ENCODE results near the gene PCBP1. TPM values are rescaled to one million over a fixed set of nuclear protein-coding genes. Genes with fewer than 3 reads are reported as not detected.
A peak's percentile ranks its signal among the peaks of the same experiment; 100 is the strongest.

The PCBP1 gene
- polyA plus RNA-seq, 1 donor, result 298 TPM

DNA sequence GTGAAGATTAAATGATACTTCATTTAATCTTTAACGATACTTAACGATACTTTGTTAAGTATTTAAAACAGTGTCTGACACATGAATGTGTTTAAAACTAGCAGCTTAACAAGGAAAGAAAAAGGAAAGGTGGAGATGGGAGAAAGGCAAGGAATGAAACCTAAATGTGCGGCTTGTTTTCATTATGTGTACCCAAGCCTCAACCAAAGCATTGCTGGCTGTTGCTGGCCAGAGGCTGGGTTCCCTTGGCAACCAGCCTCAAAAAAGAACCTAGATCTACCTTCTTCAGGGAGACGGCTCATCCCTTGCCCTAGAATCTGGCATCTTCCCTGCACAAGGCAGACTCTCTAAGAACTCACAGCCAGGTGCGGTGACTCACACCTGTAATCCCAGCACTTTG is 13.8 kb upstream of the PCBP1 start:
- Histone ChIP-seq H3K27me3 (ENCODE audit: control insufficient read depth, insufficient read depth, low read length) (no peaks in the 10 kb centered on the region), H3K36me3 (ENCODE audit: control insufficient read depth, insufficient read depth, low read length) (peaks cover 26% of the 10 kb centered on the region), H3K4me3 (ENCODE audit: low read length) (no peak overlapping the region), H3K9me3 (ENCODE audit: control insufficient read depth, low read depth, low read length) (no peaks in the 10 kb centered on the region), H3K4me1 (ENCODE audit: control insufficient read depth, insufficient read depth, low read length) (peaks cover 20% of the 10 kb centered on the region), H3K27ac (ENCODE audit: low read length) (no peak overlapping the region)
- WGBS (ENCODE audit: insufficient coverage, low lambda C conversion rate), result 100% methylated on average over 2 of the region's 5 CpGs
- no peak for DNase-seq

DNA sequence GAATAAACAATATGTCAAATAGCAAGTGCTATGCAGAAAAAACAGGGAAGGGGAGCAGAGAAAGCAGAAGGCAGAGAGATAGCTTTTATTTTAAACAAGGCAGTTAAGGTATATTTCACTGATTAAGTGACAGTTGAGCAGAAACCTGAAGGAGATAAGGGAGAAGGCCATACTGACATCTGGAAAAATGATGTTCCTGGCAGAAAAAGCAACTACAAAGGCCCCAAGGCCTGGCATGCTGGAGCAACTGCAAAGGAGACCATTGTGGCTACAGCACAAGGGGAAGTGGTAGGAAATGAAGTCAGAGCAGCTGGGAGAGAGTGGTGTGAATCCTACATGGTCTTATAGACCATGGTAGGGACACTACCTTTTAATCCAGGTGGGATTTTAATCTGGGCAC is 8.9 kb upstream of the PCBP1 start:
- peaks cover 42% of the 10 kb centered on the region for H3K36me3 ChIP-seq (ENCODE audit: control insufficient read depth, insufficient read depth, low read length)
- peaks cover 23% of the 10 kb centered on the region for H3K4me1 ChIP-seq (ENCODE audit: control insufficient read depth, insufficient read depth, low read length)
- no peak for DNase-seq
- no peaks in the 10 kb centered on the region for H3K27me3 ChIP-seq (ENCODE audit: control insufficient read depth, insufficient read depth, low read length)
- H3K27ac ChIP-seq (ENCODE audit: low read length), result peak overlapping the region; percentile 9
- H3K9me3 ChIP-seq (ENCODE audit: control insufficient read depth, low read depth, low read length), result no peaks in the 10 kb centered on the region
- no peak overlapping the region for H3K4me3 ChIP-seq (ENCODE audit: low read length)

DNA sequence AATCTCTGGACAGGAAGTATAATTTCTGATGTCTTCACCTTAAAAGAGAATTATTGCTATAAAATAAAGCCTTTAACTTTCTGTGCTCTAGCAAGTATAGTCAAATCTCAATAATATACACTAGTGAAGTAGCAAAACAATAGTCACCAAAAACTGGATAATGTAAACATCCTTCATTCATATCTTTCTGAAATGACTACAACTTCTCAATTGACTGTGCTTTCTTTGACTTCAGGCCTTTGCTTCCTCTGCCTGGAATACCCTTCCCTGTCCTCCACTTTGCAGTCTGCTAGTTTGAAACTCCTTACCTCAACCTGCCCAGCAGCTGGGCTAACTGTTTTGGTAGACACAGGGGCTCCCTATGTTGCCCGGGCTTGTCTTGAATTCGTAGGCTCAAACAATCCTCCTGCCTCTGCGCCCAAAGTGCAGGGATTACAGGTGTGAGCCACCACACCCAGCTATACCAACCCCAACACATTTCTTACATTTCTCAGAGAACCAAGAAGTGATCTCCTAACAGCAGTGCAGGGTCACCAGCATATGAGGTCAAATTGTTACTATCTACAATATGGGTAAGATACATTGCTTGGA is 6.6 kb upstream of the PCBP1 start:
- peak in 1 of 2 donors; percentile 50 for DNase-seq
- H3K4me3 ChIP-seq (ENCODE audit: low read length), result no peak overlapping the region
- H3K9me3 ChIP-seq (ENCODE audit: control insufficient read depth, low read depth, low read length), result no peaks in the 10 kb centered on the region
- peaks cover 46% of the 10 kb centered on the region for H3K4me1 ChIP-seq (ENCODE audit: control insufficient read depth, insufficient read depth, low read length)
- H3K27ac ChIP-seq (ENCODE audit: low read length), result peak overlapping the region; percentile 100
- H3K27me3 ChIP-seq (ENCODE audit: control insufficient read depth, insufficient read depth, low read length), result no peaks in the 10 kb centered on the region
- WGBS (ENCODE audit: insufficient coverage, low lambda C conversion rate), result no CpG with 5 or more reads among the region's 3 CpGs
- H3K36me3 ChIP-seq (ENCODE audit: control insufficient read depth, insufficient read depth, low read length), result peaks cover 33% of the 10 kb centered on the region

- Histone ChIP-seq H3K9me3 (ENCODE audit: control insufficient read depth, low read depth, low read length) (no peaks in the 10 kb centered on the region), H3K27me3 (ENCODE audit: control insufficient read depth, insufficient read depth, low read length) (no peaks in the 10 kb centered on the region), H3K4me1 (ENCODE audit: control insufficient read depth, insufficient read depth, low read length) (peaks cover 51% of the 10 kb centered on the region), H3K4me3 (ENCODE audit: low read length) (no peak overlapping the region), H3K27ac (ENCODE audit: low read length) (peak overlapping the region; percentile 100), H3K36me3 (ENCODE audit: control insufficient read depth, insufficient read depth, low read length) (peaks cover 31% of the 10 kb centered on the region)
- WGBS (ENCODE audit: insufficient coverage, low lambda C conversion rate), result no CpG with 5 or more reads among the region's 5 CpGs
- no peak for DNase-seq
Measured at GRCh38 chr2:70081221-70081620, 6.1 kb upstream of the PCBP1 start.

DNA sequence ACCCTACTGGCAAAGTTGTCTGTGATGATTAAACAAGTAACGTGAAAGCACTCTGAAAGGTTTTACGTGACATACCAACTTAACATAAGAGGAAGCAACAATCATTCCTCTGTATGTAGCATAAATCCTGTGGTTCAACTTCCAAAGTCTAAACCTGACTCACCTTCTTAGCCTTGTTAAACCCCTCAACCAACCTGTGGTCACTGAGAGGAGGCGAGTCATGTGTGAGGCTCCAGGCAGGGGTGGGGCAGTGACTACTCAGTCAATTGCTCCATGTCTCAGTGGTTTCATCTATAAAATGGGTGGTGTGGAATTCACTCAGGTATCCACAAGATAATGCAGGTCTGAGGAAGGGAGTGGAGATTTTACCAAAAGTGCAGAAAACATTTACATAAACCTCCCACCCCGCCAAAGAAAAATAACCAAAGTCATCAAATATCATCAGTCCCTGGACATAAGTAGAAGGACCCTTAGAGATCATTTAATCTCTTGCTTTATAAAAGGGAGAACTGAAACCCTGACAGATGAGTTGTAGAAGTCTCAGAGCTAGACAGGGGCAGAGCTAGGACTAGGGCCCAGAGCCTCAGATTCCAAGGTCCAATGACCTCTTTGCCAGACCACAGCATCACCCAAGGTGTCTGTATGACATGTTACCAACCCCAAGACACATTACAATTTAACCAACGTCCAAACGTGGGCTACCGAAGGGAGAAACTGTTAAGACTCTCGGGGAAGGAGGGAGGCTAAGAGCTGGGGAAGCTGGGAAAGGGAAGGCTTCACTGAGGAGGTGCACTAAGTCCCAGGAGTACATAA is 3.7 kb upstream of the PCBP1 start:
- H3K9me3 ChIP-seq (ENCODE audit: control insufficient read depth, low read depth, low read length), result no peaks in the 10 kb centered on the region
- peaks cover 19% of the 10 kb centered on the region for H3K36me3 ChIP-seq (ENCODE audit: control insufficient read depth, insufficient read depth, low read length)
- no CpG with 5 or more reads among the region's 8 CpGs for WGBS (ENCODE audit: insufficient coverage, low lambda C conversion rate)
- H3K27me3 ChIP-seq (ENCODE audit: control insufficient read depth, insufficient read depth, low read length), result no peaks in the 10 kb centered on the region
- peaks cover 52% of the 10 kb centered on the region for H3K4me1 ChIP-seq (ENCODE audit: control insufficient read depth, insufficient read depth, low read length)
- peak overlapping the region; percentile 100 for H3K27ac ChIP-seq (ENCODE audit: low read length)
- peak; percentile 94 to 96 for DNase-seq
- no peak overlapping the region for H3K4me3 ChIP-seq (ENCODE audit: low read length)

GRCh38 chr2:70084973-70085710 is 2.1 kb upstream of the PCBP1 start:
- DNase-seq, result peak; percentile 80 to 91
- Histone ChIP-seq H3K36me3 (ENCODE audit: control insufficient read depth, insufficient read depth, low read length) (peaks cover 19% of the 10 kb centered on the region), H3K27me3 (ENCODE audit: control insufficient read depth, insufficient read depth, low read length) (no peaks in the 10 kb centered on the region), H3K4me1 (ENCODE audit: control insufficient read depth, insufficient read depth, low read length) (peaks cover 53% of the 10 kb centered on the region), H3K9me3 (ENCODE audit: control insufficient read depth, low read depth, low read length) (no peaks in the 10 kb centered on the region), H3K4me3 (ENCODE audit: low read length) (peak overlapping the region; percentile 54), H3K27ac (ENCODE audit: low read length) (peak overlapping the region; percentile 100)
- 17% methylated on average over 1 of the region's 10 CpGs for WGBS (ENCODE audit: insufficient coverage, low lambda C conversion rate)

DNA sequence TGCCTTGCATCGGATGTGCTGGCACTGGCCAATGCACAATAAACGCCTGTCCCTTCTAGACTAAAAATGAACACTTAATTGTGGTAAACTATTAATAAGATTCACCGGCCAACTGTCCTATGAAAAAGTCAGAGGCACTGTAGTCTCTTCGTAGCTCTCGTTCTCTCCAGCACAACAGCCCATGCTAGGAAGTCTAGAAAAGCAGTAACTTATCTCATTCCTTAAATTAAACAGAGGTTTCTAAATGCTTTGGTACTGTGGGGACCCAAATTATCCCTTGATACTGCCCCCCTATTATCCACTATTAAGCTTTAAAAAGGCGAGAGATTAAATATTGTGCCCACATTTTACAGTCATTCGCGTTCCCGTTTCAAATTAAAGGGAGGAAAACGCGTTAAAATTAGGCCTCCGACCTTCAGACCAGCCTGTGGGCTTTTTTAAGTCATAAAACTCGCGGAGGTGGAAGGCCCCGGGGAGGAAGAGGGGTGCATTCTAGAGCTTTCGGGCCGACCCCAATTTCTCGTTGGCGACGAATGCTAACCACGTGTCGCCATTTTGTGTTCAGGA is 1.5 kb upstream of the PCBP1 start:
- H3K36me3 ChIP-seq (ENCODE audit: control insufficient read depth, insufficient read depth, low read length), result peaks cover 19% of the 10 kb centered on the region
- 25% methylated on average over 4 of the region's 22 CpGs for WGBS (ENCODE audit: insufficient coverage, low lambda C conversion rate)

DNA sequence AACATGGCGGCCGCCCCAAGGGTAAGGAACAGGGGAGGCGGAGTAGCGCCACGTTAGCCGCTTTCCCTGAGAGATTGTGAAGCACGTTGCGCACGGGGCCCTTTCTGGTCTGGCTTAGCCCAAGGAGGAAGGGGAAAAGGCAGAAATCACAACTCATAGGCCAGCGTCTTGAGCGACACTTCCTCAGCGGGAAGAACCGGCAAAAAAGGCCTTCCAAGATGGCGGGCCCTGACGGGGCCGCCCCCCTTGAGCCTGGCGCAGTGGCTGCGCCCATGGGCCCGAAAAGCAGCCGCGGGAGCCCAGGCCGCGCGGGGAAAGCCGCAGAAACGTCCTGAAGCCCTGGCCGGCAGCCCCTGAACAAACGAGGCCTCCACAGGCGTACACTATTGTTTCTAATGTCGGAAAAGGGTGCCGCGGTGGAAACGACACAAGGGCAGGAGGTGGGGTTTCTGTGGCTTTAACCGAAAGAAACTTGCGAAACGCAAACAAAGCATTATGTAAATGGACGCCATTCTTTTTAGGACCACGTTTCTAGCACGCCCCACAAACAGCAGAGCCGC is 919 bp upstream of the PCBP1 start:
- Histone ChIP-seq H3K9me3 (ENCODE audit: control insufficient read depth, low read depth, low read length) (no peaks in the 10 kb centered on the region), H3K27me3 (ENCODE audit: control insufficient read depth, insufficient read depth, low read length) (no peaks in the 10 kb centered on the region), H3K4me3 (ENCODE audit: low read length) (peak overlapping the region; percentile 54), H3K36me3 (ENCODE audit: control insufficient read depth, insufficient read depth, low read length) (peaks cover 15% of the 10 kb centered on the region), H3K27ac (ENCODE audit: low read length) (peak overlapping the region; percentile 100), H3K4me1 (ENCODE audit: control insufficient read depth, insufficient read depth, low read length) (peaks cover 48% of the 10 kb centered on the region)
- WGBS (ENCODE audit: insufficient coverage, low lambda C conversion rate), result no CpG with 5 or more reads among the region's 40 CpGs
- peak; percentile 69 to 92 for DNase-seq

More for the DNA sequence above, 1.5 kb upstream of the PCBP1 start:
- Histone ChIP-seq H3K27ac (ENCODE audit: low read length) (peak overlapping the region; percentile 100), H3K9me3 (ENCODE audit: control insufficient read depth, low read depth, low read length) (no peaks in the 10 kb centered on the region), H3K4me1 (ENCODE audit: control insufficient read depth, insufficient read depth, low read length) (peaks cover 52% of the 10 kb centered on the region), H3K27me3 (ENCODE audit: control insufficient read depth, insufficient read depth, low read length) (no peaks in the 10 kb centered on the region), H3K4me3 (ENCODE audit: low read length) (peak overlapping the region; percentile 54)
- no peak for DNase-seq

- peak overlapping the region; percentile 92 for H3K4me3 ChIP-seq (ENCODE audit: low read length)
- H3K4me1 ChIP-seq (ENCODE audit: control insufficient read depth, insufficient read depth, low read length), result peaks cover 43% of the 10 kb centered on the region
- DNase-seq, result peak; percentile 51 to 75
- H3K27ac ChIP-seq (ENCODE audit: low read length), result peak overlapping the region; percentile 100
- H3K27me3 ChIP-seq (ENCODE audit: control insufficient read depth, insufficient read depth, low read length), result no peaks in the 10 kb centered on the region
- WGBS (ENCODE audit: insufficient coverage, low lambda C conversion rate), result no CpG with 5 or more reads among the region's 58 CpGs
- H3K9me3 ChIP-seq (ENCODE audit: control insufficient read depth, low read depth, low read length), result no peaks in the 10 kb centered on the region
- H3K36me3 ChIP-seq (ENCODE audit: control insufficient read depth, insufficient read depth, low read length), result peaks cover 11% of the 10 kb centered on the region
Measured at GRCh38 chr2:70087702-70088597, 673 bp downstream of the PCBP1 start.
